Astrocyte of the cerebellum (primary cell): Measurements from ENCODE around the gene NTM.

ENCODE experiments used
- DNase-seq: peaks from one replicate; pipeline ENCODE4 v3.0.0-alpha.2; 2011; ENCODE audit warnings: low read depth
- H3K4me3 ChIP-seq: 2 replicates; pipeline ENCODE4 v1.5.1; 2011; ENCODE audit warnings: mild to moderate bottlenecking, low read depth, low read length, moderate library complexity
- in situ Hi-C: cut with HindIII; loops from 2 replicates; pipeline ENCODE4 v1.10.0; 2017; ENCODE audit warnings: low sequenced_read_pairs
- TF ChIP-seq, protein P1 (sequence below): IDR thresholded peaks from 2 replicates; pipeline ENCODE4 v1.5.1; 2012; ENCODE audit warnings: low read length, low read depth, moderate library complexity, mild to moderate bottlenecking; ENCODE audit errors: missing control alignments

The NTM gene

DNA sequence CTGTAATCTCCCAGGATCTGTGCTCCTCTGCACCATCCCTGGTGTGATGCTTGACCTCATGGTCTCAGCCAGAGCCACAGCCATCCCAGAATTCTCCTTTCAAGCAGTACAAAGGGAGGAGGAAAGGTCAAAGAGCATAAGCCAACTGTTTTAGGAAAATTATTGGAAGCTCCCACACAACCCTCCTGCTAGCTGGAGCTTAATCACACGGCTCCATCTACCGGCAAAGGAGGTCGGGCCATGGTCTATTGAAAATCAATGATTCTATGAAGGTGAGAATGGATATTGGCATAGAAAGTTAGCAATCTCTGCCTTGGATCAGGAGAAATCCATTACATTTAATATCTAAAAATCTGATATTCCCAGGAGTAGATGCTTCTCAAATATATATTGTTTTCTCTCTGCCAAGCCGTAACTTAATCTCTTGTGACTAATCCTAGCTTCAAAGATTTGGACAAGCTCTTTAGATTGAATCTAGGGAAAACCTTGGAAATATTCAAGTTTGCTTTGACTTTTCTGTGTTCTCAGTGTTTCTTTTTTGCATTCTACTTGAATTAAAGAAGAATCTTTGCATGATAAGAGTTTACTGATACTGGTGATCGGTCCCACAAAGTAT is 259.6 kb downstream of the NTM start:
- TF ChIP-seq, protein P1, sequence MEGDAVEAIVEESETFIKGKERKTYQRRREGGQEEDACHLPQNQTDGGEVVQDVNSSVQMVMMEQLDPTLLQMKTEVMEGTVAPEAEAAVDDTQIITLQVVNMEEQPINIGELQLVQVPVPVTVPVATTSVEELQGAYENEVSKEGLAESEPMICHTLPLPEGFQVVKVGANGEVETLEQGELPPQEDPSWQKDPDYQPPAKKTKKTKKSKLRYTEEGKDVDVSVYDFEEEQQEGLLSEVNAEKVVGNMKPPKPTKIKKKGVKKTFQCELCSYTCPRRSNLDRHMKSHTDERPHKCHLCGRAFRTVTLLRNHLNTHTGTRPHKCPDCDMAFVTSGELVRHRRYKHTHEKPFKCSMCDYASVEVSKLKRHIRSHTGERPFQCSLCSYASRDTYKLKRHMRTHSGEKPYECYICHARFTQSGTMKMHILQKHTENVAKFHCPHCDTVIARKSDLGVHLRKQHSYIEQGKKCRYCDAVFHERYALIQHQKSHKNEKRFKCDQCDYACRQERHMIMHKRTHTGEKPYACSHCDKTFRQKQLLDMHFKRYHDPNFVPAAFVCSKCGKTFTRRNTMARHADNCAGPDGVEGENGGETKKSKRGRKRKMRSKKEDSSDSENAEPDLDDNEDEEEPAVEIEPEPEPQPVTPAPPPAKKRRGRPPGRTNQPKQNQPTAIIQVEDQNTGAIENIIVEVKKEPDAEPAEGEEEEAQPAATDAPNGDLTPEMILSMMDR: peak; percentile 42
- DNase-seq: no peak
- in situ Hi-C loops: no loop called here
- H3K4me3 ChIP-seq: no peak overlapping the region

DNA sequence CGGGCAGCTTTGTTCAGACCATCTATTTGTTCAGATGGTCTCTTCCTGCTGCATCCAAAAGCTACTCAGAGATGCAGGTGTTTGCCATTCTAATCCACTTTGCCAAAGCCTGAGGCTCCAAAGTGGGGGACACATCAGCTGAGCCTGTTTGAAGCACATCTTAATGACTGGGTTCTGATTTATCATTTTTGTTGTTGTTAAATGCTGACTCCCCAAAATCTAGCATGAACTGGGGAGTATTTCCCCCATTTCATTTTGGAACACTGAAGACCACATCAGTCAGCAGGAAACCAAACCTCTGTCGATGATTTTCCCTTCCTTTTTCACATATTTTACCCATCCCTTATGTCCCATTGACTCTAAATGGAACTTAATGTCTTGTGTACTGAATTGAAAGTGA is 262.6 kb downstream of the NTM start:
- TF ChIP-seq, protein P1: no peak
- no peak overlapping the region for H3K4me3 ChIP-seq
- no peak for DNase-seq
- in situ Hi-C loops: no loop called here

DNA sequence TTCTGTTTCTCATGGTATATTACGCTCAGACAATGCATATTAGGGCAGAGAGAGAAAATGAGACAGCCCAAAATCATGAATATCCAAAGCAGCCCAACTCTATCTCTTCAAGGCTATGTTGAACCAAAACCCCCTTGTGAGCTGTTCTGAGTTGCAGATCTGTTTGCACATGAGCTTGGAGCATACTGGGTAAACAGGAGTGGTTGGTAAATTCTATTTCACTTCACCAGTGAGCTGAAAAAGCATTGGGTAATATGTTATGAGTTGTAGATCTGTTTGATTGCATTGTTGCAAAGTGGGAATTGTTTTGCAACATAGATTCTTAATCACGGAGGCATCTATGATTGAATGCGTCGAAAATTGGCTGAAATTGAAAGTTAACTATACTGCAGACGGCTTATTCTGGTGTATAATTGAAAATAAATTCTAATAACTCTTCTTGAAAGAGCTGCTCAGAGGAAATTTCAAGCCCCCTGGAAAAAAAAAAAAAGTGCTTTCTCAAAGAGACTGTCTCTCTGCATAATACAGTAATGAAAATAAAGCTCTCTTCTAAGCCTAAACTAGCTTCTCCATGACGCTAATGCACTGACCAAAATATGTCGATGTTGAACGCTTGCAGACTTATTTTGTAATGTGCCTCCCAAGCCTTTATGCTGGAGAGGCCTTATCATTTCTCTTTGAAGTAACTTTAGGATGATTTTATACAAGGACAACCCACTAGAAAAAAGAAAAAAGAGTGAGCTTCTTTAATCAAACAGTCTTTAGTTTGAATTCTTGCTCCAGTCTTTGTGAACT is 263.7 kb downstream of the NTM start:
- no peak for DNase-seq
- TF ChIP-seq, protein P1: no peak
- H3K4me3 ChIP-seq: no peak overlapping the region
- in situ Hi-C loops: no loop called here

DNA sequence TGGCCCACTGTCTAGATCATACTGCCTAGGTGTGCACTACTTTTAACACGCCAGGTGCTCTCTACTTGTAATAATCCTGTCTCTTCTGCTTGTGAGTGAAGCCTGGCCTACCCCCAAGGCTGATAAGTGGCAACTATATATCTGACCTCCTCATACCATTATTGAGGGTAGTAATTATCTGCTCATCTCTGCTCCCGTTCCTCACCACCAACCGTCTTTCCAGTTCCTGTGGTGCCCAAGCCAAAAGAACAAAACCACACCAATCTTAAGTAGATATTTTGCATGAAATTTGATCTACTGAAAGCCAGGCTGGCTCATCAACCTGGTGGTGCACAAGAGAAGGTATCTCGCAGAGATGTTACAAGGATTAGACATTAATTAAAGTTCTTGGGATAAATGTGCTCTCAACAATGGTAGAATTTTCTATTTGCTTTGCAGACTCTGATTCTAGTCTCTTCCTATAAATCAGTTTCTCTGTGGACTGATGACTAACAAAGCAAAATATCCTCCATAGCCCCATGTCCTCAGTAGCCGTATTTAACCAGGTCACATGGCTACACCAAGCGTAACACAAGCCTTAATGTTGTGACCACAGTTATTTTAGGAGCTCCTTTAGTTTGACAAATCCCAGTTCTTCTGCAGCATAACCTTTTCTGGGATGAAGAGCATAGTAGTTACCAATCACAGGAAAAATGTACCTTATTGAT is 267.2 kb downstream of the NTM start:
- TF ChIP-seq, protein P1: no peak
- DNase-seq: no peak

DNA sequence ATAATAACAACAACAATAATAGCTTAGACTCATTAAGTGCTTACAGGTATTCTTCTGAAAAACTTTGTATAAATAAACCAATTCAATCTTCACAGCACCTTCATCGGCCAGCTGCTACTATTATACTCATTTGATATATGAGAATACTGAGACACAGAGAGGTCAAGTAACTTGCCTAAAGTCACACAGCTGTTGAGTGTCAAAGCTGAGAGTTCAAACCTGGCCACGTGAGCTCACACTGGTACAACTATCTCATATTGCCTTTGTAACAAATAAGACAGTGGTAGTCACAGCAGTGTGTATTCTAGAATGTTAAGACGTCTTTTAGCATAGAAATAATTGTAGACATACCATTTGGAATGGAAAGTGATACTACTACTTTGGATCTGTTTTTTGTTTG is 268.5 kb downstream of the NTM start:
- H3K4me3 ChIP-seq: no peak overlapping the region
- in situ Hi-C loops: no loop called here
- TF ChIP-seq, protein P1: no peak
- no peak for DNase-seq

More for the DNA sequence above, 267.2 kb downstream of the NTM start:
- H3K4me3 ChIP-seq: no peak overlapping the region
- in situ Hi-C loops: no loop called here

DNA sequence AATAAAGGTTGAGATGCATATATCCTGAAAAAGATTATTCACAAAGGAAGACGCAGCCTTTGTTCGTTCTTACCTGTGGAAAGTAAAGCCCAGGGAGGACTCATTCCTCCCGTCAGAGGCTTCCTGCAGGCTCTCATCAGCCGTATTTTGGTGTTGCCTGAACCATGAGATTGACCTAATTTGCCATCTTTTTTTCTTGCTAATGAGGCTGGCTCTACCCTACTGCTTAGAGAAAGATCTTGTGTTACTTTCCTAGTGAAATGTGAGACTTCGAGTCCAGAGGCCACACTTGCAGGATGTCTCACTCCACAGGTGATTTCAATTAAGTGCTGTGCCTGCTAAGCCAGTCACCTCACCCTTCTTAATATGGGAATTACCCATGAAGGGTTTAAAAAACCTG is 269.9 kb downstream of the NTM start:
- TF ChIP-seq, protein P1: no peak
- in situ Hi-C loops: no loop called here
- H3K4me3 ChIP-seq: no peak overlapping the region
- DNase-seq: no peak
